GM10266 (cell line): Measurements from ENCODE around the gene ANGPTL8.

ENCODE experiments used
- DNase-seq: peaks from one replicate; pipeline ENCODE4 v3.0.0; 2012; ENCODE audit errors: extremely low spot score
- TF ChIP-seq, protein P1 (sequence below): IDR thresholded peaks from 2 replicates; pipeline ENCODE4 v1.5.1; 2012; ENCODE audit warnings: mild to moderate bottlenecking, low read depth; ENCODE audit not compliant: control insufficient read depth, insufficient read depth; ENCODE audit errors: missing control alignments

The ANGPTL8 gene

DNA sequence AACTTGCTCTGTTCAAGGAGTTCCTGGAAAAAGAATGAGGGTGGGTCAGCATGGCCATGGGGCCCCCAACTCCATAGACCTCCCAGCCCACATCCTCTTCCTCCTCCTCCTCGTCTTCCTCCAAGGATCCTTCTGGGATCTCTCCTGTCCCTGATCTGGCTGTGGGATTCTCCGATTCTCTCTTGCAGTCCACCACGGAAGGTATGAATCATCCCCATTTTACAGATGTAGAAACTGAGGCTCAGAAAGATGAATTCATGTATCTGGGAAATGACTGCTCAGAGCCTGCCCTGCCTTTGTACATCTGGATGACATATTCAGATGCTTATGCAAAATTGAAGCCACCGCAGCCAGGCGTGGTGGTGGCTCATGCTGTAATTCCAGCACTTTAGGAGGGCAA is 39.9 kb upstream of the ANGPTL8 start:
- no peak for DNase-seq
- TF ChIP-seq, protein P1, sequence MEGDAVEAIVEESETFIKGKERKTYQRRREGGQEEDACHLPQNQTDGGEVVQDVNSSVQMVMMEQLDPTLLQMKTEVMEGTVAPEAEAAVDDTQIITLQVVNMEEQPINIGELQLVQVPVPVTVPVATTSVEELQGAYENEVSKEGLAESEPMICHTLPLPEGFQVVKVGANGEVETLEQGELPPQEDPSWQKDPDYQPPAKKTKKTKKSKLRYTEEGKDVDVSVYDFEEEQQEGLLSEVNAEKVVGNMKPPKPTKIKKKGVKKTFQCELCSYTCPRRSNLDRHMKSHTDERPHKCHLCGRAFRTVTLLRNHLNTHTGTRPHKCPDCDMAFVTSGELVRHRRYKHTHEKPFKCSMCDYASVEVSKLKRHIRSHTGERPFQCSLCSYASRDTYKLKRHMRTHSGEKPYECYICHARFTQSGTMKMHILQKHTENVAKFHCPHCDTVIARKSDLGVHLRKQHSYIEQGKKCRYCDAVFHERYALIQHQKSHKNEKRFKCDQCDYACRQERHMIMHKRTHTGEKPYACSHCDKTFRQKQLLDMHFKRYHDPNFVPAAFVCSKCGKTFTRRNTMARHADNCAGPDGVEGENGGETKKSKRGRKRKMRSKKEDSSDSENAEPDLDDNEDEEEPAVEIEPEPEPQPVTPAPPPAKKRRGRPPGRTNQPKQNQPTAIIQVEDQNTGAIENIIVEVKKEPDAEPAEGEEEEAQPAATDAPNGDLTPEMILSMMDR: no peak

DNA sequence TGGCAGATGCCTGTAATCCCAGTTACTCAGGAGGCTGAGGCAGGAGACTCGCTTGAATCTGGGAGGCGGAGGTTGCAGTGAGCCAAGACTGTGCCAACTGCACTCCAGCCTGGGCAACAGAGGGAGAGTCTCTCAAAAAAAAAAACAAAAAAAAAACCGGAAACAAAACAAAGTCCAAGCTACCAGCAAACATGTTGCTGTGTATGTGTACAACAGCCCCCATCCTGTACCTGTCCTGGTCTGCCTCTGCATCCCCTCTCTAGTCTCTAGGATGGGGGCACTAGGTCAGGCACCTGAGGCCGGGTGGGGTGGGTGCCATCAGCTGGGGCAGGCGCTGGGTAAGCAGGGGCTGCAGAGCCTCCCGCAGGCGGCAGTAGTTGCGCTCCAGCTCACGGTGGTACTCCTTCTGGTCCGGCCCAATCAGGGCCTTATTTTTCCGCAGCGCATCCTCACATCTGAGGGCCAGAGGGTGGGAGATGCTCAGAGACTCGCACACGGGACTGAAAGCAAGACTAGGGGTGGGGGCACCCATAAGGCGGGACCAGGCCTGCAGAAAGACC is 39.3 kb upstream of the ANGPTL8 start:
- TF ChIP-seq, protein P1: no peak
- DNase-seq: no peak

- no peak for DNase-seq
- TF ChIP-seq, protein P1: no peak
Observed at GRCh38 chr19:11200931-11201330, 38.5 kb upstream of the ANGPTL8 start.

DNA sequence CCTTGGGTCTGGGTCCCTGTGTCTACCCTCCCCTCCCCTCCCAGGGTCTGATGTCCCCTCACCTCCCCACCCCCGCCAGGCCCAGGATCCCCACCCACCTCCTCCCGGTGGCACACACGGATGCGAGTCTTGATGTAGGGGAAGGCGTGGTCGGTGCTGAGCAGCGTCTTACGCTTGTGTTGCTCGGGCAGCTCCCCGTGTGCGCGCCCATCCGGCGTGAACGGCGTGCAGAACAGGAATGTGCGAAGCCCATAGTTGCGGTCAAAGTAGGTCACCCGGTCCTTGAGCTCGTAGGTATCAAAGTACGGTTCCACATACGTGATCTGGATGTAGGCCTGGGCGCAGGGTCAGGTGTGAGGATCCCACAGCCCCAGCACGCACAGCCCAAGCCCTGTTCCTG is 37.6 kb upstream of the ANGPTL8 start:
- TF ChIP-seq, protein P1: no peak

DNA sequence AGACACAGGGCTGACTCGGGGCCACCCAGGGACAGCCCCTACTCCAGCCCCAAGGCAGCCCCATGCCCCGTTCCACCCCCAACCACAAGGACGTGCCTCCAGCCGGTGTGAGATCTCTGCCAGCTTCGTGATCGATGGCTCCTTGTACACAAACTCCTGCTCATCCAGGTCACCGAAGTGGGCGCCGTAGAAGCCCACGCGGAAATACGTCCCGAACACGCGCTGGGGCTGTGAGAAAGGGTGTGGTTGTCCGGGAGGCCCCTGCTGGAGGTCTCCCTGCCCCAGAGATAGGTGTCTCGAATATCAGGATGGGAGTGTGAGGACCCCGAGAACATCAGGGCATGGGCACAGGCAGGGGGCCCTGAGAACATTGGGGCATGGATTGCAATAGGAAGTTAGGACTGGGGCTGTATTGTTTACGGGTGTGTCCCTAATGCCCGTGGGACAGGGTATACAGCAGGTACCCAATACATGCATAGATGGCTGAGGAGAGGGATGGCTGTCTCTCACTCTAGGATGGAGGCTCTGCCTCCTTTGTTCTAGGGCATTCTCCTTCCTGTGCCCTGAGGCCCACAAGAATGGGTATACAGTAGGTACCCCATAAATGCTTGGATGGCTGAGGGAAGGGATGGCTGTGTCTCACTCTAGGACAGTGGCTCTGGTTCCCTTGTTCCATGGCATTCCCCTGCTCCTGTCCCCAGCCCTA is 36.8 kb upstream of the ANGPTL8 start:
- TF ChIP-seq, protein P1: no peak

More for the DNA sequence above, 37.6 kb upstream of the ANGPTL8 start:
- DNase-seq: no peak

GRCh38 chr19:11203194-11204075 is 36.0 kb upstream of the ANGPTL8 start:
- TF ChIP-seq, protein P1: peak; percentile 87
- DNase-seq: peak; percentile 79

More for the DNA sequence above, 36.8 kb upstream of the ANGPTL8 start:
- DNase-seq: no peak

DNA sequence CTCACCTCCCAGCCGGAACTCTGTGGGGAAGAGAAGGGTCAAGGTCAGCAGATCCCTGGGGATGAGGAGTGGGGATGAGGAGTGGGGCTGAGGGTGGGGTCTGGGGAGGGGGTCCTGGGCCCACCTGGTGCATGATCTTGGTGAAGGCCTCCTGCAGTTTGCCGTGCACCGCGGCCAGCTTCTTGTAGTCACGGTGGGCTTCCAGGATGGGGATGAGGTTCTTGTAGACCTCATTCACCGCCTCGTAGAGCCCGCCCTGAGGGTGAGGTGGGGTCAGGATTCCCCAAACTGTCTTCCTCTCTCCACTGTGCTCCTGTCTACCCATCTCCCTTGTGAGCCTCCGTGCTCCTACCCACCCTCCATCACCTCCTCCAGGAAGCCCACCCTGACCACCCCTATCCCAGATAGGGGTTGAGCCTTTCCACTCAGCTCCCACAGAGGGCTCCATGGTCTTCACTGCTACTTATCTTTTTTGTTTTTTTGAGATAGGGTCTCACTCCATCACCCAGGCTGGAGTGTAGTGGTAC is 35.3 kb upstream of the ANGPTL8 start:
- DNase-seq: no peak
- TF ChIP-seq, protein P1: no peak
